GM19438 (cell line): ENCODE results near the gene STXBP6.

Source experiments
- ATAC-seq: cut with Tn5 transposase; IDR thresholded peaks from one replicate; pipeline ENCODE4 v1.9.1; 2021; ENCODE audit warnings: low read depth; ENCODE audit not compliant: unreplicated experiment

STXBP6 gene

DNA sequence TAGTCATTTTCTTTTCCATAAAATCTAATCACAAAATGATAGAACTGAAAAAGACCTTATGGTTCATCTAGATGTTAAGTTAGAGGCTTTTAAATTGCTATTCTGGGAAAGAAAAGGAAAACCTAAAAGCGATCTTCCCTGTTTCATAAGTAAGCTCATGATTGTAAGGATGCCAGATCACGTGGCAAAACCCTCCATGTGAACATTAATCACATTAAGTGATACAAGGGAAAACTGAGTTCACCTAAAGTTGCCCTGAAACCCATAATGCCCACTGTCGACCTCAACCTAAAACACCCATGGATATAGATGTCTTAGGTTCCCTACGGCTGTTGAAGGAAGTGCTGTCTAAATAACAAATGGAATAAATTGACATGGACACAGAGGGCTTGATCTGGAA lies 3.0 kb upstream of the STXBP6 start:
- ATAC-seq = no peak

DNA sequence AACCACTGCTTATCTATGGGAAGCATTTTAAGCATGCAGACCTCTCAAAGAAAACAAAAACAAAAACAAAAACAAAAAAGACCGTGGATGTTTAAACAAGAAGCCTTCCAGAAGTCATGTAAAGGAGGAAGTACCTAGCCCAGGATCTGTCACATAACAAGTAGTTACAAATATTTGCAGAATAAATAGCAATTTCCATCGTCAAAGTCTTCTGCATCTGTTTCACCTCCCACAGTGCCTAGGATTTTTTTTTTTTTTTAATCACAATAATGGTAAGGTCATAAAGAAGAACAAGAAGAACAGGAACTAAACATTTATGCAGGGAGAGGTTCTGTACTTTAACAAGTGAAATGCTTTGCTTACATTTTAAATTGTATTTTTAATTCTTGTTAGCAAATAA lies 2.4 kb upstream of the STXBP6 start:
- ATAC-seq = no peak

DNA sequence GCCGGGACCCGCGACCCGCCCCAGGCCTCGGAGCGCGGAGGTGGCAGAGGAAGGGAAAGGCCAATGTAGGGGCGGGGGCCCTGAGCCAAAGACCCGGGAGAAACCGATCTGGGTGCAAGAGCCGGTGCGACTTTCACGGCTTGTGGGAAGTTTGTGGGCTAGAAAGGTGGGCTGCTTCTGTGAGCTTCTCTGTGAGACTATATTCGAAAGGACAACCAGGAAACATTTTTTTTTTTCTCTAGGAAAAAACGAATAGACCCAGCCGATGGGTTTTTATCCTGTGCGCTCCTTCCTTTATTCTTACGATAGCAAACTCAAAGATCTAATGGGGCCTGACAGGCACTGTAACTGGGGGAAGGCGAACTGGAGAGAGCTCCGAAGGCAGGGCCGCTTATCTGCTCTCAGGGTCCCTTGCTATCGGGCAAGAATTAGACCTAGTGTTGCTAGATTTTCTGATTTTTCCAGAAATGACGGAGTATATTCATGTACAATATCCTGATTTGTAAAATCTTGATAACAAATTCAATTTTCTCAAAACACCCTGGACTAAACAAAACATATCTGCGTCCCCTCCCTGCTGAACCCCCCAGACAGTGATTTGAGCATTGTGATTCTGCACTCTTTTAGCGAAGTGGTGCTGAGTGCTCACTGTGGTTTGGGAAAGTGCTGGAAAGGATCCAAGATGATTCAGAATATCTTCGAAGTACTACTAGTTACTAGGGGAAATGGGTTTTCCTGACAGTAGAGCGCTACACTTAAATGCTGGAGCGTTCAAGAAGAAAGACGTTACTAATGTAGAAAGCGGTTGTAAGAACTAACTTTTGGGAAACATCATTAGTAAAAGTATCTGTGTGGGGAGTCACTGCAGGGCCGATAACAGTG lies 563 bp upstream of the STXBP6 start:
- no peak for ATAC-seq

DNA sequence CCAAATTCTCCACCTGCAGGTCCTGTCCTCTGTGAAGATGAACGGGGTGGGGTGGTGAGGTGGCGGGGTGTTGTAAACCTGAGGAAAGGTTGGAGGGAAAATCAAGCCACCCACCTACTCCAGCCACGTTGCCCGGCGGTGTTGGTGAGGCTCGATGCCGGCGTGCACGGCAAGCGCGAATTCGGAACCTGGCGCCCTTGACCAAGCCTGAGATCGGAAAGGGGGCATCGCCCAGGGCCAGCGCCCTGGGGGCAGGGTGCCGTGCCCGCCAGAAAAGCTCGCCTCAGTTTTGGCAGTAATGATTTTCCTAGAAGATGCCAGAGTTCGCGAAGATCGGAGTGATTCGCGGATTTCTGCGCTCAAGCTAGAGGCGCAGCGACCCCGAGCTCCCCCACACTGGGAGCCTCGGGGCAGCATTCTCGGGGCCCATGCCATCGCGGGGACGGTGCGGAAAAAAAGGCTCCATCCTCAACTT lies 817 bp downstream of the STXBP6 start:
- no peak for ATAC-seq

DNA sequence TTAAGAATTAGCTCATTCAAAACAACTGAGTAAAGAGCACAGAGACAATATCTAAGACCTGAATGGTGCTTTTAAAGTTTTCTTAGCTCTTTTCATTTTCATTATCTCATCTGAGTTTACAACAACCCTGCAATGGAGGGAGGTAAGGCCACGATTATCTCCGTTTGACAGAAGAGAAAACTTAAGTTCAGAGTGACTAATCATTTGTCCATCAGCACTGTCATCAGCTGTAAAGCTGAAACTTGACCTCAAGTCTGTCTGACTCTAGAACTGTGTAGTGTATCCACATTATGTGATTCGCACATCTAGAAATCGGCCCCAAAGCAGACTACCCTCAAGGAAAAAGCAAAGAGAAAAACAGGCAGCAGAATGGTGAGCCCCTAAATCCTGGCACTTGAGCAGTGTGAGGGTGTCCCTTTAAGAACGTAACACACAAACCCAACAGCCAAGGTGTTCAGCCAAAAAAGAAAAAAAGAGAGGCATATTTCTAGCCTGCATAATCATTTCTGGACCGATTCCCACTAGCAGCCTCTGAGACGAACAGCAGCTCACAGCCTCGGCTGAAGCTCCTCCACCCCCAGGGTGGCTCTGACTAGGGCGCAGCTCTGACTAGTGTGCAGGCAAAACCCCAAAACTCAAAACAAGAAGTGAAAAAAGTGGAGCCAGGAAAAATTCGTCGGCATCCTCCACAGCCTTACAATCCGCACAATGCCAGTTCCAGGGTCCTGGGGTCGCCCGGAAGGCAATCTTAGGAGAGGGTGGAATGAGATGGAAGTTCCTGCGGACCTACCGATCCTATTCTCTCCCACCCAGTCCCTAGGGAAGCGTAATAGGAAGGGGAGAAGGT lies 1.6 kb downstream of the STXBP6 start:
- no peak for ATAC-seq

- ATAC-seq = no peak
These were observed 3.5 kb downstream of the STXBP6 start for GRCh38 chr14:25046301-25046943.

- no peak for ATAC-seq
These were observed 5.7 kb downstream of the STXBP6 start for GRCh38 chr14:25044106-25044698.

GRCh38 chr14:25042362-25043299 lies 7.3 kb downstream of the STXBP6 start:
- ATAC-seq = no peak

GRCh38 chr14:25041898-25042297 lies 8.0 kb downstream of the STXBP6 start:
- ATAC-seq = no peak

GRCh38 chr14:25041484-25041883 lies 8.5 kb downstream of the STXBP6 start:
- no peak for ATAC-seq

- no peak for ATAC-seq
These were observed 10.0 kb downstream of the STXBP6 start for GRCh38 chr14:25039933-25040332.

GRCh38 chr14:25038044-25038668 lies 11.8 kb downstream of the STXBP6 start:
- ATAC-seq = no peak

- ATAC-seq = no peak
These were observed 12.9 kb downstream of the STXBP6 start for GRCh38 chr14:25037032-25037431.

GRCh38 chr14:25034803-25035681 lies 14.9 kb downstream of the STXBP6 start:
- ATAC-seq = no peak

GRCh38 chr14:25033358-25033757 lies 16.6 kb downstream of the STXBP6 start:
- no peak for ATAC-seq

GRCh38 chr14:25032092-25032784 lies 17.7 kb downstream of the STXBP6 start:
- ATAC-seq = no peak

GRCh38 chr14:25026476-25027137 lies 23.3 kb downstream of the STXBP6 start:
- peak; percentile 89 for ATAC-seq
